Neural progenitor cell (in vitro differentiated cells): ENCODE measurements around the gene MOBP. TPM values are rescaled to one million over a fixed set of nuclear protein-coding genes. Genes with fewer than 3 reads are reported as not detected.
A peak's percentile ranks its signal among the peaks of the same experiment; 100 is the strongest.

Experiments
- DNase-seq: peaks from one replicate; pipeline ENCODE4 v3.0.0-alpha.2; 2016; ENCODE audit warnings: low spot score
- H2AFZ ChIP-seq: fragments of 200-600 bp; sonication (generic); replicated peaks from 2 replicates; pipeline ENCODE4 v1.6.1; 2016; ENCODE audit warnings: antibody characterized with exemption
- H3F3A ChIP-seq: fragments of 200-600 bp; sonication (generic); 2 replicates; pipeline ENCODE4 v1.6.1; 2016; ENCODE audit warnings: antibody characterized with exemption, low read depth
- H3K27ac ChIP-seq: fragments of 200-600 bp; sonication (generic); 2 replicates; pipeline ENCODE4 v1.5.1; 2016; ENCODE audit warnings: mild to moderate bottlenecking
- H3K27me3 ChIP-seq: fragments of 200-600 bp; sonication (generic); 2 replicates; pipeline ENCODE4 v1.6.1; 2016; ENCODE audit warnings: mild to moderate bottlenecking, moderate library complexity
- H3K36me3 ChIP-seq: fragments of 200-600 bp; sonication (generic); 2 replicates; pipeline ENCODE4 v1.5.1; 2016
- H3K4me1 ChIP-seq: fragments of 200-600 bp; sonication (generic); 2 replicates; pipeline ENCODE4 v1.6.1; 2016; ENCODE audit warnings: mixed run types
- H3K4me2 ChIP-seq: fragments of 200-600 bp; sonication (generic); 2 replicates; pipeline ENCODE4 v1.6.1; 2016
- H3K4me3 ChIP-seq: fragments of 200-600 bp; sonication (generic); 2 replicates; pipeline ENCODE4 v1.5.1; 2016
- H3K79me2 ChIP-seq: fragments of 200-600 bp; sonication (generic); 2 replicates; pipeline ENCODE4 v1.6.1; 2016; ENCODE audit warnings: low read depth
- H3K9ac ChIP-seq: fragments of 200-600 bp; sonication (generic); 2 replicates; pipeline ENCODE4 v1.6.1; 2016
- H3K9me3 ChIP-seq: fragments of 200-600 bp; sonication (generic); 2 replicates; pipeline ENCODE4 v1.5.1; 2016; ENCODE audit warnings: low read depth
- H4K20me1 ChIP-seq: fragments of 200-600 bp; sonication (generic); 2 replicates; pipeline ENCODE4 v1.6.1; 2016; ENCODE audit warnings: low read depth
- H3K27ac Mint-ChIP-seq: 3 replicates; pipeline ENCODE4 v1.8.0; 2021; ENCODE audit warnings: mixed read lengths
- H3K27me3 Mint-ChIP-seq: 2 replicates; pipeline ENCODE4 v1.8.0; 2022; ENCODE audit warnings: low read depth, mild to moderate bottlenecking, inconsistent platforms, moderate library complexity, mixed read lengths; ENCODE audit not compliant: insufficient read depth
- H3K36me3 Mint-ChIP-seq: 3 replicates; pipeline ENCODE4 v1.8.0; 2021; ENCODE audit warnings: mixed read lengths
- H3K4me1 Mint-ChIP-seq: 3 replicates; pipeline ENCODE4 v1.8.0; 2021; ENCODE audit warnings: mixed read lengths
- H3K4me3 Mint-ChIP-seq: 3 replicates; pipeline ENCODE4 v1.8.0; 2021; ENCODE audit warnings: mild to moderate bottlenecking, moderate library complexity, mixed read lengths
- H3K9me3 Mint-ChIP-seq: 3 replicates; pipeline ENCODE4 v1.8.0; 2020; ENCODE audit warnings: mixed read lengths
- CTCF ChIP-seq: fragments of 200-600 bp; sonication (generic); IDR thresholded peaks from 2 replicates; pipeline ENCODE4 v1.5.1; 2017; ENCODE audit warnings: antibody characterized with exemption, mild to moderate bottlenecking
- EZH2 ChIP-seq: fragments of 200-600 bp; sonication (generic); IDR thresholded peaks from 2 replicates; pipeline ENCODE4 v1.6.1; 2017; ENCODE audit warnings: antibody characterized with exemption, mild to moderate bottlenecking, moderate library complexity
- EZH2phosphoT487 ChIP-seq: fragments of 200-600 bp; sonication (generic); IDR thresholded peaks from 2 replicates; pipeline ENCODE4 v1.6.1; 2017; ENCODE audit warnings: antibody characterized with exemption
- total RNA-seq: library from RNA; depleted of rRNA; stranded (reverse); fragments of >200 nt; gene quantifications from 2 replicates; pipeline ENCODE4 v1.2.3, GENCODE V29; 2015; ENCODE audit warnings: low replicate concordance

MOBP gene
- total RNA-seq, 1 donor from 2014 or later, result not detected

- H3K4me2 ChIP-seq, result no peak overlapping the region
- H3K4me3 Mint-ChIP-seq, result no peak overlapping the region
- H3K27ac ChIP-seq, result no peak overlapping the region
- no peaks in the 10 kb centered on the region for H3F3A ChIP-seq
- H3K4me1 ChIP-seq, result peaks cover 8% of the 10 kb centered on the region
- TF ChIP-seq EZH2 (no peak), EZH2phosphoT487 (no peak), CTCF (no peak)
- H3K9ac ChIP-seq, result no peak overlapping the region
- H3K4me3 ChIP-seq, result no peak overlapping the region
- H3K27ac Mint-ChIP-seq, result no peak overlapping the region
- H3K79me2 ChIP-seq, result no peaks in the 10 kb centered on the region
- H3K27me3 Mint-ChIP-seq, result no peaks in the 10 kb centered on the region
- H3K36me3 Mint-ChIP-seq, result no peaks in the 10 kb centered on the region
- H3K36me3 ChIP-seq, result no peaks in the 10 kb centered on the region
- peaks cover 8% of the 10 kb centered on the region for H3K27me3 ChIP-seq
- peaks cover 4% of the 10 kb centered on the region for H3K4me1 Mint-ChIP-seq
- H3K9me3 ChIP-seq, result no peaks in the 10 kb centered on the region
- H2AFZ ChIP-seq, result no peak overlapping the region
- H3K9me3 Mint-ChIP-seq, result peaks cover 2% of the 10 kb centered on the region
- DNase-seq, result no peak
- no peaks in the 10 kb centered on the region for H4K20me1 ChIP-seq
Measured at GRCh38 chr3:39501968-39502837, 34.7 kb downstream of the MOBP start.

GRCh38 chr3:39502838-39503145, 35.3 kb downstream of the MOBP start:
- Mint-ChIP-seq H3K36me3 (no peaks in the 10 kb centered on the region), H3K27ac (no peak overlapping the region), H3K9me3 (peaks cover 2% of the 10 kb centered on the region), H3K27me3 (no peaks in the 10 kb centered on the region), H3K4me3 (no peak overlapping the region), H3K4me1 (peaks cover 4% of the 10 kb centered on the region)
- H4K20me1 ChIP-seq, result no peaks in the 10 kb centered on the region
- peaks cover 8% of the 10 kb centered on the region for H3K4me1 ChIP-seq
- H3K79me2 ChIP-seq, result no peaks in the 10 kb centered on the region
- no peak for TF ChIP-seq EZH2phosphoT487
- no peak for TF ChIP-seq CTCF
- no peak for TF ChIP-seq EZH2
- DNase-seq, result no peak
- no peak overlapping the region for H2AFZ ChIP-seq
- H3K27ac ChIP-seq, result no peak overlapping the region
- peaks cover 6% of the 10 kb centered on the region for H3K27me3 ChIP-seq
- no peak overlapping the region for H3K9ac ChIP-seq
- H3K36me3 ChIP-seq, result no peaks in the 10 kb centered on the region
- no peak overlapping the region for H3K4me2 ChIP-seq
- H3F3A ChIP-seq, result no peaks in the 10 kb centered on the region
- H3K4me3 ChIP-seq, result no peak overlapping the region
- H3K9me3 ChIP-seq, result no peaks in the 10 kb centered on the region

GRCh38 chr3:39505866-39506742, 38.6 kb downstream of the MOBP start:
- H3K4me1 ChIP-seq, result peaks cover 8% of the 10 kb centered on the region
- H3K9ac ChIP-seq, result no peak overlapping the region
- H3K27ac Mint-ChIP-seq, result no peak overlapping the region
- no peak overlapping the region for H3K27ac ChIP-seq
- peak; percentile 35 for DNase-seq
- H3K36me3 ChIP-seq, result no peaks in the 10 kb centered on the region
- no peaks in the 10 kb centered on the region for H3K9me3 ChIP-seq
- H3K27me3 Mint-ChIP-seq, result no peaks in the 10 kb centered on the region
- no peaks in the 10 kb centered on the region for H3K27me3 ChIP-seq
- TF ChIP-seq CTCF (no peak), EZH2phosphoT487 (no peak), EZH2 (no peak)
- H2AFZ ChIP-seq, result no peak overlapping the region
- no peaks in the 10 kb centered on the region for H3K4me1 Mint-ChIP-seq
- H3K79me2 ChIP-seq, result no peaks in the 10 kb centered on the region
- H3K36me3 Mint-ChIP-seq, result no peaks in the 10 kb centered on the region
- no peaks in the 10 kb centered on the region for H4K20me1 ChIP-seq
- H3F3A ChIP-seq, result no peaks in the 10 kb centered on the region
- no peak overlapping the region for H3K4me3 Mint-ChIP-seq
- peak overlapping the region; percentile 19 for H3K4me2 ChIP-seq
- peaks cover 4% of the 10 kb centered on the region for H3K9me3 Mint-ChIP-seq
- no peak overlapping the region for H3K4me3 ChIP-seq
